Measurements from ENCODE around the gene MAVS.

The MAVS gene

GRCh38 chr20:3801299-3801698 lies 45.3 kb upstream of the MAVS start:
- Histone ChIP-seq H3K27ac (ENCODE audit: low read length) (no peak overlapping the region), H3K4me3 (ENCODE audit: low read length) (no peak overlapping the region), H3K36me3 (replicated peaks; ENCODE audit: insufficient read depth, low read length) (peaks cover 3% of the 10 kb centered on the region), H3K4me1 (ENCODE audit: low read length) (peaks cover 23% of the 10 kb centered on the region), H2AFZ (ENCODE audit: low read length) (no peak overlapping the region), H3K79me2 (ENCODE audit: low read length) (peaks cover 49% of the 10 kb centered on the region), H3K9me3 (replicated peaks; ENCODE audit: insufficient read depth, low read length) (no peaks in the 10 kb centered on the region), H3K4me2 (ENCODE audit: low read depth, low read length) (no peak overlapping the region), H3K9me2 (replicated peaks; ENCODE audit: insufficient read depth, low read length) (no peaks in the 10 kb centered on the region), H3K27me3 (replicated peaks; ENCODE audit: insufficient read depth, low read length) (no peaks in the 10 kb centered on the region), H4K20me1 (ENCODE audit: insufficient read depth, low read length) (no peaks in the 10 kb centered on the region), H3F3A (ENCODE audit: insufficient read depth, low read length) (peaks cover 21% of the 10 kb centered on the region), H3K9ac (ENCODE audit: low read length) (no peak overlapping the region)
- no peak for TF ChIP-seq EZH2phosphoT487 (IDR thresholded peaks at IDR 0.05; ENCODE audit: low read length)
- no peak for DNase-seq

- H3K36me3 ChIP-seq (replicated peaks; ENCODE audit: insufficient read depth, low read length) = peaks cover 3% of the 10 kb centered on the region
- H3K9me3 ChIP-seq (replicated peaks; ENCODE audit: insufficient read depth, low read length) = no peaks in the 10 kb centered on the region
- H3K27me3 ChIP-seq (replicated peaks; ENCODE audit: insufficient read depth, low read length) = no peaks in the 10 kb centered on the region
- H3F3A ChIP-seq (ENCODE audit: insufficient read depth, low read length) = peaks cover 19% of the 10 kb centered on the region
- DNase-seq = no peak
- no peaks in the 10 kb centered on the region for H4K20me1 ChIP-seq (ENCODE audit: insufficient read depth, low read length)
- no peak overlapping the region for H3K27ac ChIP-seq (ENCODE audit: low read length)
- no peak overlapping the region for H3K4me2 ChIP-seq (ENCODE audit: low read depth, low read length)
- H3K9me2 ChIP-seq (replicated peaks; ENCODE audit: insufficient read depth, low read length) = no peaks in the 10 kb centered on the region
- H3K4me1 ChIP-seq (ENCODE audit: low read length) = peaks cover 23% of the 10 kb centered on the region
- no peak overlapping the region for H2AFZ ChIP-seq (ENCODE audit: low read length)
- no peak overlapping the region for H3K9ac ChIP-seq (ENCODE audit: low read length)
- peaks cover 44% of the 10 kb centered on the region for H3K79me2 ChIP-seq (ENCODE audit: low read length)
- no peak overlapping the region for H3K4me3 ChIP-seq (ENCODE audit: low read length)
- TF ChIP-seq EZH2 (optimal IDR thresholded peaks at IDR 0.05; ENCODE audit: low read depth, low read length) (no peak), EZH2phosphoT487 (IDR thresholded peaks at IDR 0.05; ENCODE audit: low read length) (no peak), CTCF (IDR thresholded peaks at IDR 0.05; ENCODE audit: low read length) (no peak)
These were observed 44.8 kb upstream of the MAVS start for GRCh38 chr20:3801846-3802245.

GRCh38 chr20:3802524-3803239 lies 44.0 kb upstream of the MAVS start:
- H3K27ac ChIP-seq (ENCODE audit: low read length) = no peak overlapping the region
- no peaks in the 10 kb centered on the region for H3K9me3 ChIP-seq (replicated peaks; ENCODE audit: insufficient read depth, low read length)

More at GRCh38 chr20:3802524-3803239, 44.0 kb upstream of the MAVS start:
- H3K4me3 ChIP-seq (ENCODE audit: low read length) = no peak overlapping the region
- peaks cover 3% of the 10 kb centered on the region for H3K36me3 ChIP-seq (replicated peaks; ENCODE audit: insufficient read depth, low read length)
- peaks cover 23% of the 10 kb centered on the region for H3K4me1 ChIP-seq (ENCODE audit: low read length)
- H3K9me2 ChIP-seq (replicated peaks; ENCODE audit: insufficient read depth, low read length) = no peaks in the 10 kb centered on the region
- H4K20me1 ChIP-seq (ENCODE audit: insufficient read depth, low read length) = no peaks in the 10 kb centered on the region
- peaks cover 36% of the 10 kb centered on the region for H3K79me2 ChIP-seq (ENCODE audit: low read length)
- peaks cover 11% of the 10 kb centered on the region for H3F3A ChIP-seq (ENCODE audit: insufficient read depth, low read length)
- no peak overlapping the region for H3K4me2 ChIP-seq (ENCODE audit: low read depth, low read length)
- TF ChIP-seq EZH2 (optimal IDR thresholded peaks at IDR 0.05; ENCODE audit: low read depth, low read length) (no peak), CTCF (IDR thresholded peaks at IDR 0.05; ENCODE audit: low read length) (no peak), EZH2phosphoT487 (IDR thresholded peaks at IDR 0.05; ENCODE audit: low read length) (no peak)
- no peak for DNase-seq
- no peak overlapping the region for H2AFZ ChIP-seq (ENCODE audit: low read length)
- H3K27me3 ChIP-seq (replicated peaks; ENCODE audit: insufficient read depth, low read length) = no peaks in the 10 kb centered on the region
- H3K9ac ChIP-seq (ENCODE audit: low read length) = no peak overlapping the region
